ENCODE measurements around the gene GNAS. TPM values are rescaled to one million over a fixed set of nuclear protein-coding genes. Genes with fewer than 3 reads are reported as not detected.

The GNAS gene
- total and polyA plus RNA-seq, 9 of the 15 experiments (the other 6 are each of a cell fraction or from before 2014, with no cell fraction given) = 128 to 648 (median 266) TPM

- H3K79me2 ChIP-seq (ENCODE audit: control insufficient read depth, insufficient read depth, low read length) = no peaks in the 10 kb centered on the region
- BruUV-seq (replicated peaks) = no TSS peak
- CTCF ChIA-PET (ENCODE audit: low intra/inter-chr PET ratio) = interaction anchor here (0.6 kb wide), 1 partner anchor 196 kb away, joined by 6 read pairs; no protein-coding TSS in a partner anchor
- peaks cover 0 to 36% of the 10 kb centered on the region in 2 experiments; a peak in 2 of 5 replicates for H3K4me1 ChIP-seq (replicated peaks in 1 of 2; ENCODE audit: control insufficient read depth in 2 of 2, insufficient read depth in 2 of 2, low read length in 2 of 2)
- H3K36me3 ChIP-seq (ENCODE audit: control insufficient read depth, insufficient read depth, low read length) = no peaks in the 10 kb centered on the region
- POLR2A ChIA-PET = no interaction called here
- FAIRE-seq = no peak
- peak within 1 kb of the TSS; percentile 54 for H3K4me2 ChIP-seq (ENCODE audit: insufficient read depth, low read length)
- peak within 1 kb of the TSS; percentile 63; the same call in 1 of the 2 replicates for H2AFZ ChIP-seq (ENCODE audit: low read depth, low read length)
- H4K20me1 ChIP-seq (replicated peaks; ENCODE audit: control insufficient read depth, insufficient read depth, low read length) = no peaks in the 10 kb centered on the region
- no peaks in the 10 kb centered on the region for H3K9me3 ChIP-seq (replicated peaks; ENCODE audit: control insufficient read depth, insufficient read depth, low read depth, low read length)
- WGBS (ENCODE audit: insufficient coverage, low coverage, missing lambda C conversion rate) = 12% methylated on average over 23 of the region's 25 CpGs
- H3K27ac ChIP-seq (ENCODE audit: extremely low read depth, low read depth, low read length) = no peak within 1 kb of the TSS
- no peaks in the 10 kb centered on the region for H3K9me1 ChIP-seq (ENCODE audit: control insufficient read depth, insufficient read depth, low read length)
- H3K9ac ChIP-seq (ENCODE audit: insufficient read depth in 1 of 2, low read depth in 2 of 2, low read length in 2 of 2) = 0 out of 4 replicates have a peak within 1 kb of the TSS, but pooled peaks of 1 of the 2 experiments have one; percentile 26
- peak; percentile 88 for ATAC-seq
- H3K27me3 ChIP-seq (ENCODE audit: control insufficient read depth in 2 of 2, insufficient read depth in 2 of 2, low read length in 2 of 2) = peaks cover 0 to 18% of the 10 kb centered on the region in 2 experiments; a peak in 2 of 5 replicates
- peak; percentile 62 to 83 (median 73) for DNase-seq (ENCODE audit: extremely low read depth in 1 of 4, low spot score in 3 of 4)
- peak within 1 kb of the TSS; percentile 44 for H3K4me3 ChIP-seq
- in situ Hi-C loops (cut with MboI) (loop anchor here (10.0 kb wide), 1 partner anchor 366 kb away; no protein-coding TSS in a partner anchor), intact Hi-C loops (cut with micrococcal nuclease) (no loop called here)
- TF ChIP-seq PHF21A (IDR thresholded peaks at IDR 0.05; ENCODE audit: borderline replicate concordance, low read depth) (no peak), RBFOX2 (IDR thresholded peaks at IDR 0.05; ENCODE audit: low read depth, low read length) (peak; percentile 49; the same call in 1 of the 2 replicates), NCOA1 (IDR thresholded peaks at IDR 0.05; ENCODE audit: low read depth) (no peak), SFPQ (IDR thresholded peaks at IDR 0.05; ENCODE audit: low read depth, low read length) (no peak), PREB (CRISPR knock-in tag; IDR thresholded peaks at IDR 0.05) (no peak), E2F6 (IDR thresholded peaks at IDR 0.05; ENCODE audit: borderline replicate concordance in 1 of 2, extremely low read depth in 1 of 2, insufficient read depth in 1 of 2, insufficient read length in 1 of 2, low read depth in 1 of 2, low read length in 1 of 2, poor library complexity in 1 of 2, severe bottlenecking in 1 of 2) (no peak), RUNX1 (IDR thresholded peaks at IDR 0.05; ENCODE audit: low read depth) (no peak), PHF8 (IDR thresholded peaks at IDR 0.05; ENCODE audit: borderline replicate concordance, low read length) (peak; percentile 22; the same call in 1 of the 2 replicates), FOSL1 (tag; conservative IDR thresholded peaks at IDR 0.05) (no peak), RBM14 (IDR thresholded peaks at IDR 0.05; ENCODE audit: borderline replicate concordance, insufficient read depth, low read depth, low read length) (no peak), SP2 (IDR thresholded peaks at IDR 0.05; ENCODE audit: extremely low read depth, low read depth, low read length, poor library complexity, severe bottlenecking) (peak; percentile 48), POLR2G (IDR thresholded peaks at IDR 0.05; ENCODE audit: low read depth, low read length) (peak; percentile 60), SNIP1 (IDR thresholded peaks at IDR 0.05; ENCODE audit: low read depth) (no peak), THRA (IDR thresholded peaks at IDR 0.05) (no peak)
Observed at GRCh38 chr20:58850693-58851174, 1.8 kb upstream of the GNAS start, which contains the start of gene GNAS-AS1. TSS of gene GNAS-AS1 (minus strand) at chr20:58850902.
